ENCODE data around the gene ADGRV1.

ADGRV1 gene

GRCh38 chr5:91177085-91177484 lies 618.5 kb downstream of the ADGRV1 start:
- in situ Hi-C loops (cut with MboI; ENCODE audit: low sequenced_read_pairs) = no loop called here

GRCh38 chr5:91177639-91178038 lies 619.0 kb downstream of the ADGRV1 start:
- in situ Hi-C loops (cut with MboI; ENCODE audit: low sequenced_read_pairs) = no loop called here

GRCh38 chr5:91178461-91178860 lies 619.9 kb downstream of the ADGRV1 start:
- in situ Hi-C loops (cut with MboI; ENCODE audit: low sequenced_read_pairs) = no loop called here

GRCh38 chr5:91179018-91179417 lies 620.4 kb downstream of the ADGRV1 start:
- in situ Hi-C loops (cut with MboI; ENCODE audit: low sequenced_read_pairs) = no loop called here

- in situ Hi-C loops (cut with MboI; ENCODE audit: low sequenced_read_pairs) = no loop called here
These were observed 621.9 kb downstream of the ADGRV1 start for GRCh38 chr5:91180506-91180905.

- in situ Hi-C loops (cut with MboI; ENCODE audit: low sequenced_read_pairs) = no loop called here
These were observed 624.2 kb downstream of the ADGRV1 start for GRCh38 chr5:91182763-91183162.

- in situ Hi-C loops (cut with MboI; ENCODE audit: low sequenced_read_pairs) = no loop called here
These were observed 625.1 kb downstream of the ADGRV1 start for GRCh38 chr5:91183743-91184142.

- in situ Hi-C loops (cut with MboI; ENCODE audit: low sequenced_read_pairs) = no loop called here
These were observed 627.5 kb downstream of the ADGRV1 start for GRCh38 chr5:91186101-91186500.

- in situ Hi-C loops (cut with MboI; ENCODE audit: low sequenced_read_pairs) = no loop called here
These were observed 628.4 kb downstream of the ADGRV1 start for GRCh38 chr5:91187032-91187431.

GRCh38 chr5:91188755-91189154 lies 630.2 kb downstream of the ADGRV1 start:
- in situ Hi-C loops (cut with MboI; ENCODE audit: low sequenced_read_pairs) = no loop called here

- in situ Hi-C loops (cut with MboI; ENCODE audit: low sequenced_read_pairs) = no loop called here
These were observed 631.1 kb downstream of the ADGRV1 start for GRCh38 chr5:91189480-91190313.

GRCh38 chr5:91190314-91190690 lies 631.7 kb downstream of the ADGRV1 start:
- in situ Hi-C loops (cut with MboI; ENCODE audit: low sequenced_read_pairs) = no loop called here

GRCh38 chr5:91194824-91195381 lies 636.3 kb downstream of the ADGRV1 start:
- in situ Hi-C loops (cut with MboI; ENCODE audit: low sequenced_read_pairs) = no loop called here

GRCh38 chr5:91200692-91201091 lies 642.1 kb downstream of the ADGRV1 start:
- in situ Hi-C loops (cut with MboI; ENCODE audit: low sequenced_read_pairs) = no loop called here

GRCh38 chr5:91206103-91206502 lies 647.5 kb downstream of the ADGRV1 start:
- in situ Hi-C loops (cut with MboI; ENCODE audit: low sequenced_read_pairs) = no loop called here

GRCh38 chr5:91206734-91207133 lies 648.1 kb downstream of the ADGRV1 start:
- in situ Hi-C loops (cut with MboI; ENCODE audit: low sequenced_read_pairs) = no loop called here

- in situ Hi-C loops (cut with MboI; ENCODE audit: low sequenced_read_pairs) = no loop called here
These were observed 648.7 kb downstream of the ADGRV1 start for GRCh38 chr5:91207248-91207647.

- in situ Hi-C loops (cut with MboI; ENCODE audit: low sequenced_read_pairs) = no loop called here
These were observed 653.6 kb downstream of the ADGRV1 start for GRCh38 chr5:91211997-91212713.

- in situ Hi-C loops (cut with MboI; ENCODE audit: low sequenced_read_pairs) = no loop called here
These were observed 654.1 kb downstream of the ADGRV1 start for GRCh38 chr5:91212714-91213092.

All from hTERT RPE-1 (cell line).